ENCODE data around the gene ANKRD65. TPM values are rescaled to one million over a fixed set of nuclear protein-coding genes. Genes with fewer than 3 reads are reported as not detected.

The ANKRD65 gene
- total and polyA plus RNA-seq, 4 experiments from 2014 or later = not detected

- POLR2A ChIA-PET (ENCODE audit: partially characterized antibody) = interaction anchor here (0.6 to 10.2 kb wide), 6 partner anchors 12 to 545 kb away, joined by 3 to 149 read pairs (median 4); partner anchors contain the start of genes CCNL2, MRPL20, TAS1R3 and TTLL10
- H3K4me1 Mint-ChIP-seq = peaks cover 5 to 25% (median 12%) of the 10 kb centered on the region in 4 donors
- peaks cover 0 to 12% of the 10 kb centered on the region in 2 donors for H3K36me3 Mint-ChIP-seq
- Histone ChIP-seq H3K4me1 (ENCODE audit: insufficient read depth, low read length) (peaks cover 24% of the 10 kb centered on the region), H3K27me3 (ENCODE audit: insufficient read depth, low read length) (no peaks in the 10 kb centered on the region), H3K27ac (ENCODE audit: low read depth, low read length) (no peak overlapping the region), H3K4me3 (ENCODE audit: low read length in 2 of 2) (no peak overlapping the region), H3K9me3 (ENCODE audit: control insufficient read depth in 1 of 2, low read length in 2 of 2) (no peaks in the 10 kb centered on the region), H3K36me3 (ENCODE audit: insufficient read depth, low read length) (no peaks in the 10 kb centered on the region)
- H3K27ac Mint-ChIP-seq = no peak overlapping the region
- H3K4me3 Mint-ChIP-seq = no peak overlapping the region
- no peaks in the 10 kb centered on the region for H3K27me3 Mint-ChIP-seq
- no peak for DNase-seq
- intact Hi-C loops (cut with micrococcal nuclease) = no loop called here
- CTCF ChIA-PET (ENCODE audit: partially characterized antibody) = no interaction called here
- no peaks in the 10 kb centered on the region for H3K9me3 Mint-ChIP-seq
These were observed 43.4 kb downstream of the ANKRD65 start for GRCh38 chr1:1377540-1378205.

GRCh38 chr1:1376551-1377226 is 44.4 kb downstream of the ANKRD65 start:
- no peaks in the 10 kb centered on the region for H3K9me3 Mint-ChIP-seq
- H3K27me3 Mint-ChIP-seq = no peaks in the 10 kb centered on the region
- intact Hi-C loops (cut with micrococcal nuclease) = no loop called here
- ChIA-PET CTCF (ENCODE audit: partially characterized antibody) (no interaction called here), POLR2A (ENCODE audit: partially characterized antibody) (interaction anchor here (0.7 to 10.2 kb wide), 8 partner anchors 10 to 479 kb away, joined by 3 to 149 read pairs (median 8); partner anchors contain the start of genes CCNL2 and MRPL20)
- peaks cover 6 to 29% (median 15%) of the 10 kb centered on the region in 4 donors for H3K4me1 Mint-ChIP-seq
- H3K27ac ChIP-seq (ENCODE audit: low read depth, low read length) = no peak overlapping the region
- no peaks in the 10 kb centered on the region for H3K27me3 ChIP-seq (ENCODE audit: insufficient read depth, low read length)
- DNase-seq = no peak
- no peak overlapping the region for H3K4me3 ChIP-seq (ENCODE audit: low read length in 2 of 2)
- H3K36me3 ChIP-seq (ENCODE audit: insufficient read depth, low read length) = no peaks in the 10 kb centered on the region
- peaks cover 0 to 12% of the 10 kb centered on the region in 2 donors for H3K36me3 Mint-ChIP-seq
- peak overlapping the region in 4 of 7 donors; percentile 43 to 82 (median 56) for H3K27ac Mint-ChIP-seq
- H3K4me3 Mint-ChIP-seq = peak overlapping the region in 7 of 8 donors; percentile 20 to 93 (median 53)
- H3K4me1 ChIP-seq (ENCODE audit: insufficient read depth, low read length) = peaks cover 34% of the 10 kb centered on the region
- no peaks in the 10 kb centered on the region for H3K9me3 ChIP-seq (ENCODE audit: control insufficient read depth in 1 of 2, low read length in 2 of 2)

- H3K36me3 Mint-ChIP-seq = peaks cover 0 to 16% of the 10 kb centered on the region in 2 donors
- Histone ChIP-seq H3K9me3 (ENCODE audit: control insufficient read depth in 1 of 2, low read length in 2 of 2) (no peaks in the 10 kb centered on the region), H3K4me1 (ENCODE audit: insufficient read depth, low read length) (peaks cover 46% of the 10 kb centered on the region), H3K27ac (ENCODE audit: low read depth, low read length) (peak within 1 kb of the TSS; percentile 88), H3K4me3 (ENCODE audit: low read length in 2 of 2) (peak within 1 kb of the TSS; percentile 42 to 73), H3K27me3 (ENCODE audit: insufficient read depth, low read length) (no peaks in the 10 kb centered on the region), H3K36me3 (ENCODE audit: insufficient read depth, low read length) (no peaks in the 10 kb centered on the region)
- peaks cover 6 to 44% (median 26%) of the 10 kb centered on the region in 4 donors for H3K4me1 Mint-ChIP-seq
- peak within 1 kb of the TSS; percentile 86 to 96 (median 92) for H3K4me3 Mint-ChIP-seq
- intact Hi-C loops (cut with micrococcal nuclease) = loop anchor here (1.0 to 2.0 kb wide), 6 partner anchors 24 to 259 kb away; partner anchors contain the start of genes C1orf159, CCNL2, CPTP and INTS11
- CTCF ChIA-PET (ENCODE audit: partially characterized antibody) = interaction anchor here (1.1 to 1.6 kb wide), 5 partner anchors 24 to 239 kb away, joined by 3 to 6 read pairs (median 5); partner anchors contain the start of gene CCNL2
- peak; percentile 95 to 98 (median 97) for DNase-seq
- H3K9me3 Mint-ChIP-seq = no peaks in the 10 kb centered on the region
- POLR2A ChIA-PET (ENCODE audit: partially characterized antibody) = interaction anchor here (0.6 to 10.2 kb wide), 26 partner anchors 10 to 880 kb away, joined by 3 to 149 read pairs (median 4); partner anchors contain the start of genes B3GALT6, C1orf159, CCNL2 and ISG15
- H3K27me3 Mint-ChIP-seq = no peaks in the 10 kb centered on the region
- H3K27ac Mint-ChIP-seq = peak within 1 kb of the TSS in 6 of 7 donors; percentile 93 to 99 (median 98)
These were observed 46.0 kb downstream of the ANKRD65 start, which contains the start of gene AURKAIP1 for GRCh38 chr1:1374929-1375662. Gene AURKAIP1 (minus strand): TSS chr1:1375207. CDS start chr1:1374756, 451 bp downstream.

GRCh38 chr1:1374589-1374928 is 46.5 kb downstream of the ANKRD65 start:
- H3K9me3 Mint-ChIP-seq = no peaks in the 10 kb centered on the region
- intact Hi-C loops (cut with micrococcal nuclease) = loop anchor here (2.0 kb wide), 1 partner anchor 50 kb away; the partner anchor contains the start of genes CPTP and INTS11
- ChIA-PET POLR2A (ENCODE audit: partially characterized antibody) (interaction anchor here (0.6 to 10.2 kb wide), 20 partner anchors 9 to 881 kb away, joined by 3 to 149 read pairs (median 6); partner anchors contain the start of genes B3GALT6, C1orf159, CCNL2 and MIB2), CTCF (ENCODE audit: partially characterized antibody) (interaction anchor here (1.1 to 1.6 kb wide), 4 partner anchors 25 to 240 kb away, joined by 3 to 6 read pairs (median 6); partner anchors contain the start of gene CCNL2)
- peaks cover 6 to 45% (median 28%) of the 10 kb centered on the region in 4 donors for H3K4me1 Mint-ChIP-seq
- H3K36me3 Mint-ChIP-seq = peaks cover 0 to 16% of the 10 kb centered on the region in 2 donors
- no peaks in the 10 kb centered on the region for H3K36me3 ChIP-seq (ENCODE audit: insufficient read depth, low read length)
- no peaks in the 10 kb centered on the region for H3K9me3 ChIP-seq (ENCODE audit: control insufficient read depth in 1 of 2, low read length in 2 of 2)
- H3K4me3 ChIP-seq (ENCODE audit: low read length in 2 of 2) = peak overlapping the region; percentile 42 to 73
- peak in 1 of 5 donors; percentile 21 for DNase-seq
- H3K27ac Mint-ChIP-seq = peak overlapping the region in 6 of 7 donors; percentile 78 to 98 (median 86)
- peaks cover 46% of the 10 kb centered on the region for H3K4me1 ChIP-seq (ENCODE audit: insufficient read depth, low read length)
- no peaks in the 10 kb centered on the region for H3K27me3 ChIP-seq (ENCODE audit: insufficient read depth, low read length)
- peak overlapping the region; percentile 88 for H3K27ac ChIP-seq (ENCODE audit: low read depth, low read length)
- H3K27me3 Mint-ChIP-seq = no peaks in the 10 kb centered on the region
- H3K4me3 Mint-ChIP-seq = peak overlapping the region; percentile 75 to 95 (median 82)

- H3K27ac ChIP-seq (ENCODE audit: low read depth, low read length) = peak overlapping the region; percentile 88
- H3K9me3 ChIP-seq (ENCODE audit: control insufficient read depth in 1 of 2, low read length in 2 of 2) = no peaks in the 10 kb centered on the region
- Mint-ChIP-seq H3K9me3 (no peaks in the 10 kb centered on the region), H3K4me1 (peaks cover 6 to 45% (median 28%) of the 10 kb centered on the region in 4 donors), H3K36me3 (peaks cover 0 to 16% of the 10 kb centered on the region in 2 donors), H3K4me3 (peak overlapping the region; percentile 75 to 95 (median 82)), H3K27ac (peak overlapping the region in 6 of 7 donors; percentile 78 to 91 (median 86)), H3K27me3 (no peaks in the 10 kb centered on the region)
- DNase-seq = no peak
- POLR2A ChIA-PET (ENCODE audit: partially characterized antibody) = interaction anchor here (0.9 to 10.2 kb wide), 12 partner anchors 8 to 257 kb away, joined by 3 to 149 read pairs (median 9); partner anchors contain the start of genes B3GALT6, C1orf159, CCNL2 and MIB2
- H3K4me3 ChIP-seq (ENCODE audit: low read length in 2 of 2) = peak overlapping the region in 1 of 2 donors; percentile 73
- H3K36me3 ChIP-seq (ENCODE audit: insufficient read depth, low read length) = no peaks in the 10 kb centered on the region
- CTCF ChIA-PET (ENCODE audit: partially characterized antibody) = interaction anchor here (1.1 to 1.6 kb wide), 3 partner anchors 25 to 241 kb away, joined by 3 to 6 read pairs (median 6); partner anchors contain the start of gene CCNL2
- no peaks in the 10 kb centered on the region for H3K27me3 ChIP-seq (ENCODE audit: insufficient read depth, low read length)
- intact Hi-C loops (cut with micrococcal nuclease) = loop anchor here (2.0 kb wide), 2 partner anchors 25 to 49 kb away; partner anchors contain the start of genes CPTP, DVL1 and INTS11
- peaks cover 46% of the 10 kb centered on the region for H3K4me1 ChIP-seq (ENCODE audit: insufficient read depth, low read length)
These were observed 47.1 kb downstream of the ANKRD65 start for GRCh38 chr1:1373815-1374588.

All from CD4-positive, alpha-beta memory T cell (primary cell).